ENCODE measurements around the gene ZNF217.

DNA sequence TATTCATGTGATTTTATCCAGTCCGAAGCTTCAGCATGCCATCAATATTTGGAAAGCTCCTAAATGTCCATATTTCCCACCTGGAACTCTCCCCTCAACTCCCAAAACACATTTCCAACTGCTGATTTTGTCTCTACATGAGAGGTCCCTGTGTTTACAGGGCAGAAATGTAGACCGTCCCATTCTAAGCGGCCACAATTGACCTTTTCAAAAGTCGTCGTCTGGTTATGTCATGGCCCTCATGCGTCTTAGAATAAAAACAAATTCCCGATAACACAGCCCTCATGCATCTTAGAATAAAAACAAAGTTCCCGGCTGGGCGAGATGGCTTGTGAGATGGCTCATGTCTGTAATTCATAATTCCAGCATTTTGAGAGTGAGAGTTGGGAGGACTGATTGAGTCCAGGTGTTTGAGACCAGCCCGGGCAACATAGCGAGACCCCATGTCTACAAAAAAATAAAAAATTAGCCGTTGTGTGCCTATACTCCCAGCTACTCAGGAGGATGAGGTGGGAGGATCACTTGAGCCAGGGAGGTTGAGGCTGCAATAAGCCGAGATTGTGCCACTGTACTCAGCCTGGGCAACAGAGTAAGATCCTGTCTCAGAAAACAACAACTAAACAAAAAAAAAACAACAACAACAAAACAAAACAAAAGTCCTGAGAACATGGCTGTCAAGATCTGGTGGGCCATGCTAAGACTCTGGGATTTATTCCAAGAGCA is 6.4 kb upstream of the ZNF217 start:
- TF ChIP-seq, protein P1, sequence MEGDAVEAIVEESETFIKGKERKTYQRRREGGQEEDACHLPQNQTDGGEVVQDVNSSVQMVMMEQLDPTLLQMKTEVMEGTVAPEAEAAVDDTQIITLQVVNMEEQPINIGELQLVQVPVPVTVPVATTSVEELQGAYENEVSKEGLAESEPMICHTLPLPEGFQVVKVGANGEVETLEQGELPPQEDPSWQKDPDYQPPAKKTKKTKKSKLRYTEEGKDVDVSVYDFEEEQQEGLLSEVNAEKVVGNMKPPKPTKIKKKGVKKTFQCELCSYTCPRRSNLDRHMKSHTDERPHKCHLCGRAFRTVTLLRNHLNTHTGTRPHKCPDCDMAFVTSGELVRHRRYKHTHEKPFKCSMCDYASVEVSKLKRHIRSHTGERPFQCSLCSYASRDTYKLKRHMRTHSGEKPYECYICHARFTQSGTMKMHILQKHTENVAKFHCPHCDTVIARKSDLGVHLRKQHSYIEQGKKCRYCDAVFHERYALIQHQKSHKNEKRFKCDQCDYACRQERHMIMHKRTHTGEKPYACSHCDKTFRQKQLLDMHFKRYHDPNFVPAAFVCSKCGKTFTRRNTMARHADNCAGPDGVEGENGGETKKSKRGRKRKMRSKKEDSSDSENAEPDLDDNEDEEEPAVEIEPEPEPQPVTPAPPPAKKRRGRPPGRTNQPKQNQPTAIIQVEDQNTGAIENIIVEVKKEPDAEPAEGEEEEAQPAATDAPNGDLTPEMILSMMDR (IDR thresholded peaks at IDR 0.05; ENCODE audit: low read length), result no peak
- TF ChIP-seq EZH2 (IDR thresholded peaks at IDR 0.05; ENCODE audit: borderline replicate concordance, low read length), result no peak
